HG02943 (cell line): Measurements from ENCODE around the gene SPSB2.

Experiments used
- ATAC-seq: cut with Tn5 transposase; IDR thresholded peaks from one replicate; pipeline ENCODE4 v1.9.1; 2021; ENCODE audit warnings: mild to moderate bottlenecking, low read depth, moderate library complexity; ENCODE audit not compliant: unreplicated experiment

The SPSB2 gene

DNA sequence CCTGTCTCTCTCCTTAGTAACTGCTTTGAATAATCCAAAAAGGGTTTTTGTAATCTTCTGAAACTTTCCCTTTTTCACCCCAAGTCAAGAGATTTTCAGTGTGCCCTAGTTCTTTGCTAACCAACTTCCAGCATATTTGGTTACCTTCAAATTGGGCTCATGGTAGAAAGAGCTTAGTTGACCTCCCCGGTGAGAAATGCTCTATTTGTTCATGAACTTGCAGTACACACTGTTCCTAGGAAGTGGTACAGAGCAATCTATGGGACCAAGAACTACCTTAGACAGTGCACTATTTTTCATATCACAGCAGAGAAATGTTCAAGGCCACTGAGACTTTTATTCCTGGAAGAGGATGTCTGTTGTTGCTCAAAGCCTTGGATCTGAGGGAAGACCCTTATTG, 19.5 kb downstream of the SPSB2 start:
- no peak for ATAC-seq

DNA sequence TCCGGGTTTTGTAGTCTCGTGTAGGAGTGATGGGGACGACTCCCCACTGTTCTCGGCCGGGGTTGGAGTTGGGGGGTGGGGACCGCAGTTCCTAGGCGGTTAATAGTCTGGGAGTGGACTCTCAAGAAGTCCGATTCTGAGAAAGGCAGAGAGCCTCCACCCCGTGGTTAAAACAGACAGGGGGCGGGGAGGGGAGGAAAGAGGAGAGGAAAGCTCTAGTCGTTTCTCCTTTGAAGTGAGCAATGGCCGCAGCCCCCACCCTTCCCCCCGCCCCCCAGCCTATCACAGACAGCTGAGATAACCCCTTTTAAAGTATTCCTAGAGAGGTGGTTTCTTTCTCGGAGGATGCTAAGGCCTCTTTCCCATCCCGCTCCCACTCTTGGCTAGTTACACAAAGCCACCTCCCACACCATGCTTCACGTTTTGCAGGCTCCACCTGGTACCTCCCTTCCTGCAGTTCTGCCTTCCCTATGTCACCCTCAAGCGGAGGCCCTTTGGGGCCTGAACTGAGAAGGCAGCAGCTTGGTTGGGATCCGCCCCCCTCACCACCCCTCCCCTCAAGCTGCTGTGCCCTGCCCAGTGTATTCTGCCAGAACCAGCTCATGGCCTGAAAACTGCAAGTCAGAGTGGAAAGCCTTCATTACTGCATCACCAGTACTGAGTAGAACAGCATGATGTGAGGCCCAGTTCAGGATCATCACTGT, 20.3 kb downstream of the SPSB2 start:
- ATAC-seq: no peak

DNA sequence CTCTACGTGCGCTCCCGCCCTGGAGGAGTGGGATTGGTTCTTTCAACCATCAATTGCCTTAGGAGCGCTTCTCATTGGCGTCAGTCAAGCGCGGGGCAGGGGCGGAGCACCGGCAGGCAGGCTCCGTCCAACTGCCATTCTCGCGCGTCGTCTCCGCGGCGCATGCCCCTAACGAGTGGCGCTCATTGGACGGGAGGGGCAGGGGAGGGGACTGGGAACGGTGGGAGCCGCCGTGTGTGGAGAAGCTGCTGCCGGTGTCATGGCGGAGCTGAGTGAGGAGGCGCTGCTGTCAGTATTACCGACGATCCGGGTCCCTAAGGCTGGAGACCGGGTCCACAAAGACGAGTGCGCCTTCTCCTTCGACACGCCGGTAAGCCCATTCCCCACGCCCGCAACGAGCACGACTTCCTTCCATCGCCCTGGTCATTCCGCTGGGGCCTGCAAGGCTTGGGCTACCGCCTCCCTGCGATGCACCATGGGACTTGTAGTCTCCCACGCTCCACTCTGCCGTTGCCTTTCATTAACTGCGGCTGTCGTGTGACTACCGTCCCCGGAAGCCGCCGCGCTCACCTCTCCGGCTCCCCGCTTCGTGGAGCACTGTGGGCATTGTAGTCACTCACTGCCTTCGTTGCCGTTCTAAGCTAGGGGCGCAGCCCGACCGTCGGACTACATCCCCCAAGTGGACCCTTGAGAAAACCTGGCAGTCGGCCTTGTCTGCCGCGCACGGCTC, 21.0 kb downstream of the SPSB2 start, which contains the start of gene USP5:
Gene USP5 (plus strand): TSS at position 230 of the 730 bp plus-strand sequence. CDS start 30 bp downstream, at position 260.
- peak; percentile 70 for ATAC-seq

DNA sequence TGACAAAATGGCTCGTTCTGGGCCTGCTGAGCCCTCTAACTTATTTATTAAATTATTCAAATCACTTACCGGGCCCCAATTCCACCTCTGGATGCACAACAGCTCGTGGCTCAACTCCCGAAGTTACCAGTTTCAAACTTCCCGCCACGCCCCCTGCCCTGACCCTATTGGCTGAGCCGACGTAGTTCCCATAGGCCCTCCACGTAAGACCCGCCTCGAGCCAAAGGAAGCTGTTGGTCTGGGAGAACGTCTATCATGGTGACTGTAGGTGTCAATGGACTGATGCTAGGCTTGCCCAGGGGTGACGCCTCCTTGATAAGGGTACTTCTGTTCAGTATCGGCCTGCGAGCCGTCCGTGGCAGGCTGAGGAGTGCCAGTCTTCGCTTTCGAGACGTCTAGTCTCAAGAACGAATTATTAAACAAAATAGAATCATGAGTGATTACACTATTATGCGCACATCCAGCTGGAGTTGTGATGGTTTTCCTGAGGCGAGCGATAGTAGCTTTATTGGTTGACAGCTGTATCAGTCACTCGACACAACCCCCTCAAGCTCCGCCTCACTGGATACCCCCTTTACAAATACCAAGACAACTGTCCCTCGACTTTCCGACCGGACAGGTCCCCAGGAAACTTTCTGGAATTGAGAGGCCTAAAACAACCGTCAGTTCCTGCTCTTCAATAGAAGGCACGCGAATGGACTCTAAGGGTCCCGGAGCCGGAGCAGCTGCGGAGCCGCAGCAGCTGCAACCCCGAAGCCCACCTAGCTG, 21.8 kb downstream of the SPSB2 start, which contains the start of gene CDCA3:
Gene CDCA3 (minus strand): TSS at position 134 of the 768 bp plus-strand sequence. CDS start 334 bp downstream, outside the sequence.
- ATAC-seq: peak; percentile 61

DNA sequence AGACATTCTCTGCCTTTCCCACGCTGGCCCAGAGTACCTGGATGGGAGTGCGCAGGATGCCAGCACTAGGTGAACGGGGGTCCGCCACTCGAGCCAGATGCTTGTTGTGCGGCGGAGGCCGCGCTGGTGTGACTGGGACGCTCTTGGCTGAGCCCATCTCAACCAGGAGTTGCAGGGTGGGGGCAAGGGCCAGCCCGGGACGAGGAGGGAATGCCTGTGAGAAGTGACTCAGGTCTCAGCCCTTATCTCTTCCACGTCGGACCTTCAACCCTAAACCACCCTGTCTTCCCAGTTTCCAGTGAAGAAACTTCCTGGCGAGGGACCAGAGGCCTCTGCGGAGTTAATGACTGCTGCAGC, 22.3 kb downstream of the SPSB2 start:
- ATAC-seq: no peak

DNA sequence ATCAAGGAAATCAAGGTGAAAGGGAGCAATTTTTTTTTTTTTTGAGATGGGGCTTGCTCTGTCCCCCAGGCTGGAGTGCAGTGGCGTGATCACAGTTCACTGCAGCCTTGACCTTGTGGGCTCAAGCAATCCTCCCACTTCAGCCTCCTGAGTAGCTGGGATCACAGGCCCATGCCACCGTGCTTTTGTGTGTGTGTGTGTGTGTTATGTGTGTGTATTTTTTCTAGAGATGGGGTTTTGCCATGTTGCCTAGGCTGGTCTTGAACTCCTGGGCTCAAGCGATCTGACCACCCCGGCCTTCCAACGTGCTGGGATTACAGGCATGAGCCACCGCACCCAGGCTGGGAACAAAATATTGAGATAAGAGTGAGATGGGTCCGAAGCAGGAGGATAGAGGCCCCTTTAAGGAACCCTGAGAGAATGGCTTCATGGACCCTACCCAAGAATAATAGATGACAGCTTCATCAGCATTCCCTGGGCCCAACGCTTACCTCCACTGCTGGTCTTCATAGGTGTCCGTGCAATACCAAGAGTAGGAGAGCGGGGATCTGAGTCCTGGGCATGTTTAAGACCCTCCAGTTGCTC, 23.0 kb downstream of the SPSB2 start:
- ATAC-seq: no peak

DNA sequence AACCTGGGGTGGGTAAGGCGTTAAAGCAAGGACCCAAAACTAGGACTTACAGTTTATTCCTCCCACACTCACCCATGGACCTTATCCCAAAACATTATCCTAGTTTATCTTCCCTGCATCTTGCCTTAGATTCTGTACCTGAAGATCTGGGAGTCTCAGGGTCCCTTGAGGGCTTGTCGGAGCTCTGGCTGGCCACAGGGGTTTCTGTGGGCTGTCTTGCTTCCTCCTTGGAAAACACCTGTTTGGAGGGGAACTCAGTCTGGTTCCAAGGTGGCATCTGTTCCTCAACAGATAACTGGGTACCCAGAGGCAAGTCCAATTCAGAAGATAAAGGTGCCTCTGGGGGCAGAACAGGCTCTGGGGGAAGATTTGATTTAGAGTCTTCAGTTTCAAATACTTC, 23.7 kb downstream of the SPSB2 start:
- no peak for ATAC-seq

DNA sequence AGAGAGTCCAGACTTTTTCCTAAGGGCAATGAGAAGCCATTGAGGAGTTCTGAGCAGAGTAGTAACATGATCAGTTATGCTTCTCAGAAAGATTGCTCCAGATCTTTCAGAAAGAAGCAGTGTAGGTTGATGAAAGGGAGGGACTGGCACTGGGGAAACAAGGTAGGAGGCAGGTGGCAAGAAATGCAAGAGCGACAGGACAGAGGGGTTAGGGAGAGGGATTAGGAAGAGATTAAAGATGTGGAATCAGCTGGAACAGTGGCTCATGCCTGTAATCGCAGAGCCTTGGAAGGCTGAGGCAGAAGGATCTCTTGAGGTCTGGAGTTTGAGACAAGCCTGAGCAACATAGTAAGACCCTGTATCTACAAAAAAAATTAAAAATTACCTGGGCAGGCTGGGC, 25.4 kb downstream of the SPSB2 start:
- no peak for ATAC-seq

DNA sequence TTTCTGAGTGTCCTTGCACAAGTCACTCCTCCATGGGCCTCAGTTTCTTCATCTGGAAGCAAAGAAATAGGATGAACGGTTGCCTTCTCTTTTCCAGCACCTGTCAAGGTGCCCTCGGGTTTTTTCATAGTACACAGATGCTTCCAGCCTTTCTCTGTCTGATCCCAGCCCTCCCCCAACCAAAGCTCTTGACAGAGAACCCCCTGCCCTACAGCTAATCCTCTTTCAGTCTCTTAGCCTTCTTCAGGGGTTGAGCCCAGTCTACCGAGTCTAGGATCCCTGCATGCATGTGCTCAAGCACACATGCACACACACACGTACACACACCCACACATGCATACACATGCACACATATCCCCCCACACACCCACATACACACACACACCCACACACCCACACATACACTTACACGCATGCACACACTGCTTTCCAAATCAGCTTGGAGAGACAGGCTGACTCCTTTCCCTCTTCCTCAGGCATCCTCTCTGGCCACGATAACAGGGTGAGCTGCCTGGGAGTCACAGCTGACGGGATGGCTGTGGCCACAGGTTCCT, 26.7 kb downstream of the SPSB2 start:
- no peak for ATAC-seq

DNA sequence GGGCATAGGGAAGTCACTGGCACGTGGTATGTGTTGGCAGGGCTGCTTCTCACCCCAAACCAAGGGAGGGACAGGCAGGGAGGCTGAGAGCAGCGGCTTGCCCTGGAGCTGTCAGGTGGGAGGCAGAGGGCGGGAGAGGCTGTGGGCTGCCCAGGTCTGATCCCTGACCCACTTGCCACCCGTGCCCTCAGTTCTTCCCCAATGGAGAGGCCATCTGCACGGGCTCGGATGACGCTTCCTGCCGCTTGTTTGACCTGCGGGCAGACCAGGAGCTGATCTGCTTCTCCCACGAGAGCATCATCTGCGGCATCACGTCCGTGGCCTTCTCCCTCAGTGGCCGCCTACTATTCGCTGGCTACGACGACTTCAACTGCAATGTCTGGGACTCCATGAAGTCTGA, 27.7 kb downstream of the SPSB2 start:
- ATAC-seq: no peak

DNA sequence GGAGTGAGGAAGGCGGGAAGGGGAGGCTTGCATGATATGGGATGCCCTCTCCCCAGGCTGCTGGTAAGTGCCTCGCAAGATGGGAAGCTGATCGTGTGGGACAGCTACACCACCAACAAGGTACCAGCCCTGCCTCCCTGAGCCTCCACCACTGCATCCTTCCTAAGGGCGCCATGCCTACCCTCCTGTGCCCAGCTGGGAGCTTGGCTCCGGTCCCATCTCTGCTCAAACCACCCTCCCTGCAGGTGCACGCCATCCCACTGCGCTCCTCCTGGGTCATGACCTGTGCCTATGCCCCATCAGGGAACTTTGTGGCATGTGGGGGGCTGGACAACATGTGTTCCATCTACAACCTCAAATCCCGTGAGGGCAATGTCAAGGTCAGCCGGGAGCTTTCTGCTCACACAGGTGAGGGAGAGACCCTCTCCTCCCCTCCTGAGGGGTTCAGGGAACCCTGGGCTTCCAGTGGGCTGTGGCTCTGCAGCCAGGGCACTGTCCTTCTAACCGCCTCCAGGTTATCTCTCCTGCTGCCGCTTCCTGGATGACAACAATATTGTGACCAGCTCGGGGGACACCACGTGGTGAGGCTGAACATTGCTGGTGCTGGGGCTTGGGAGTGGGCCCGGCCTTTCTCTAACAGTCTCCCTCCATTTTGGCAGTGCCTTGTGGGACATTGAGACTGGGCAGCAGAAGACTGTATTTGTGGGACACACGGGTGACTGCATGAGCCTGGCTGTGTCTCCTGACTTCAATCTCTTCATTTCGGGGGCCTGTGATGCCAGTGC, 29.8 kb downstream of the SPSB2 start:
- no peak for ATAC-seq

DNA sequence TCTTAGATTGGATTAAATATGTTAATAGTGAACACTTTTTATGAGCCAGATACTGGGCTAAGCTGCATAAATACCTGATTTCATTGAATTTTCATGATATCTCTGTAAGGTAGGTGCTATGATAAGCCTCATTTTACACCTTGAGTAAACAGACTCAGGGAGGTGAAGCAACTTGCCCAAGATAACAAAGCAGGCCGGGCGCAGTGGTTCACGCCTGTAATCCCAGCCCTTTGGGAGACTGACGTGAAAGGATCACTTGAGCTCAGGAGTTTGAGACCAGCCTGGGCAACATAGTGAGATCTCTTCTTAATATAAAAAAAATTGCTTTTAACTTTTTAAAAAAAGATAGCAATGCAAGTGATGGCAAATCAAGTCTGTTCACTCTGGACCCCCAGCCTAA, 31.0 kb downstream of the SPSB2 start:
- no peak for ATAC-seq

DNA sequence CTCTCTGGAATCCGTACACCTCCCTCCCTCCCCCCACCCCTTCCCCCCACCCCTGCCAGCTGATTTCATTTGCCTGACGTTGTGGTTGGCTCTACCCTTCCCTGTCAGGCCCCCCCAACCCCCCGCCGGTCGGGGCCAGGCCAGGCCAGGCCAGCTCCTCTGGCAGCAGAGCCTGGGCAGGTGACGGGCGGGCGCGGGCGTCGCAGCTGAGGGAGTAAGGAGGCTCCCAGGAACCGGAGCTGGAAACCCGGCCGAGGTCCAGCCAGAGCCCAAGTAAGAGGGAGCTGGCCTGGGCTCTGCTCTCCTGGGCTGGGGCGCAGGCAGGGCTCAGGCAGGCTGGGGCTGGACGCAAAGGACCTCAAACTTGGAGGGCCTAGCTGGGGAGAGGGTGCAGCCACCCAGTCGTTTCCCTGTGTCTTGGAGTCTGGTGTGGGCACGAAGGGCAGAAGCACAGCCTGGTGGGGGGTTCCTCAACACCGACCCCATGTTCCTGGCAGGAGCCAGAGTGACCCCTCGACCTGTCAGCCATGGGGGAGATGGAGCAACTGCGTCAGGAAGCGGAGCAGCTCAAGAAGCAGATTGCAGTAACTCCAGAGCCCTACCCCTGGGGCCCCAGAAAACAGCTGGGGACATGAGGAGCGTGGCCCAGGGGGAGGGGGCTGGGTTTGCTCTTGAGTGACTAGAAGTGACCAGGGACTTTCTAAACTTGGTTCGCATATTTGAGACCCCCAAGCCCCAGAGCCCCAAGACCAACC, 32.2 kb downstream of the SPSB2 start, which contains the start of gene GNB3:
Gene GNB3 (plus strand): TSS at position 165 of the 755 bp plus-strand sequence. CDS start 363 bp downstream, at position 528.
- no peak for ATAC-seq

DNA sequence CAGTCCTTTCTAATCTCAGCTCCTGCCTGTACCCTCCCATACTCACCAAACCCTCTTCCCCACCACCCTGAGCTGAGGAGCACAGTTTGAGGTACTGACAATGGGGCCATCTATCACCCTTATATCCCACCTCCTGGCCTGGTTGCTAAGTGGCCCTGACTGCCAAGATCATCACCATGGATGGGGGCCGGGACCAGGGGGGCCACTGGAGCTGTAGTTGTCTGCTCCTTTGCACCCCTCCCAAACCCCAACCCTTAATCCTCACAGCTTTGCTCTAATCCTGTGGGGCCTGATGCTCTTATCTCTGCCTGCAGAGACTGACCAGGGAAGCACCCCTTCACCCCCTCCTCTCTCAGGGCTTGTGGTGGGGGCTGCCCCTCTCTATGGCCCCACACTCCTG, 32.8 kb downstream of the SPSB2 start:
- no peak for ATAC-seq

DNA sequence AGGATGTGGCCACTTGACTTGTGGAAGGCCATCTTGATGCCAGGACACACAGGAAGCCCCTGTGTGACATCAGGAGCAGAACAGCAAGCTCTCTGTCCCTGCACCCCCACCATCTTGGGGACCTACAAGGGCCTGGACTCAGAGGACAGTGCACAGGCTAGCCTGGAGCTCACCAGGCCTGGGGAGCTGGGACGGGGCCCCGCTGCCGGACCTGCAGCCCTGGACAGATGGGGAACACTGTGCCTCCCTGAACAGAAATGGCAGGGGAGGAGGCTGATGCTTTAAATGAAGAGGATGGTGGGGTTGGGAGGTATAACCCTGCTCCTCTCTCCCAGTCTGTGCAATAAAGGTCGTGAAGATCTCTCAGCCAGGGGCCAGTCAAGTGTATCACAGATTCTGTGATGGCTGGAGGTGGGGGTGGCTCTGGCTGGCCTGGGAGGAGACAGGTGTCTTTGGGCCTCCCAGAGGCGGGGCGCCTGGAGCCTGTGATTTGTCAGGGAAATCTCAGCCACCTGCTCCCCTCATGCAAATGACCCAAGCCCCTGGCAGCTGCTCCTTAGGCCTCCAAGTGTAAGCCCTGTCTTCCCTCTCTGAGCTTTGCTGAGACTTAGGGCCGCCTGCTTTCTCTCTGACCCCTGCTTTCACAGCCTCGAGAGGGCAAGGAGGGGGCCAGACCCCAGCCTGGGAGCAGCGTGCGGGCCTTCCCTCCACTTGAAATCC, 33.5 kb downstream of the SPSB2 start:
- ATAC-seq: peak; percentile 68

DNA sequence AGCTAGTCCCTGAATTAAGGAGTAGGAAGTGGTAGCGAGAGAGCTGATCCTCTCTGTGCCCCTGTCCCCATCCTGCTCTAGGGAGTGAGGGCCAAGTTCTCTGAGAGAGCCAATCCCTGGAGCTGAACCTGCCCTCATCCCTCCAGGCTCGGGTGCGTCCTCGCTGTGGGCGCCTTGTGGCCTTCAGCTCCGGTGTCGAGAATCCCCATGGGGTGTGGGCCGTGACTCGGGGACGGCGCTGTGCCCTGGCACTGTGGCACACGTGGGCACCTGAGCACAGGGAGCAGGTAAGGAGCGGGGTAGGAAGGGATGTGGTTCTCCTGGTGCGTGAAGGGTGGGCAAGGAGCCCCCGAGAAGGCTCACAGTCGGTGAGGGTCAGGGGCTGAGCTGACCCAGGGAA, 34.2 kb downstream of the SPSB2 start:
- no peak for ATAC-seq

DNA sequence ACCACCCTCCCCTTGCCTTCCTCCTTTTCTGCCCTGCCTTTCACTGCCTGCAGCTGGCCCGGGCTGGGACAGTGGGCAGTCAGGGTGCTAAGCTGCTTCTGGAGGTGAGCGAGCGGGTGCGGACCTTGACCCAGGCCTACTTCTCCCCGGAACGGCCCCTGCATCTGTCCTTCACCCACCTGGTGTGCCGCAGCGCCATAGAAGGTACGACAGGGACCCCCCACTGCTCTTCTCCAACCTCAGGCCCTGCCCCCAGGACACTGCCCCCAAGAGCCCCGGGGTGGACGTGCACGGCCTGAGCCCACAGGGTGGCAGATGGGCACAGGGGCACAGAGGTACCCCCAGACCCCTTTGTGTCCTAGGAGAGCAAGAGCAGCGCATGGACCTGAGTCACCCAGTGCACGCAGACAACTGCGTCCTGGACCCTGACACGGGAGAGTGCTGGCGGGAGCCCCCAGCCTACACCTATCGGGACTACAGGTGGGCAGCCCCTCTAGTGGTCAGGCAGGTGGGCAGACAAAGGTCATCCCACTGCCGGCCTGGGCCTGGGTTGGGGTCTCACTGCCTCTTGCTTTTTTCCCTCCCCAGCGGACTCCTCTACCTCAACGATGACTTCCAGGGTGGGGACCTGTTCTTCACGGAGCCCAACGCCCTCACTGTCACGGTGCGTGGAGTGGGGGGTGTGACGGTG, 35.6 kb downstream of the SPSB2 start:
- ATAC-seq: no peak

DNA sequence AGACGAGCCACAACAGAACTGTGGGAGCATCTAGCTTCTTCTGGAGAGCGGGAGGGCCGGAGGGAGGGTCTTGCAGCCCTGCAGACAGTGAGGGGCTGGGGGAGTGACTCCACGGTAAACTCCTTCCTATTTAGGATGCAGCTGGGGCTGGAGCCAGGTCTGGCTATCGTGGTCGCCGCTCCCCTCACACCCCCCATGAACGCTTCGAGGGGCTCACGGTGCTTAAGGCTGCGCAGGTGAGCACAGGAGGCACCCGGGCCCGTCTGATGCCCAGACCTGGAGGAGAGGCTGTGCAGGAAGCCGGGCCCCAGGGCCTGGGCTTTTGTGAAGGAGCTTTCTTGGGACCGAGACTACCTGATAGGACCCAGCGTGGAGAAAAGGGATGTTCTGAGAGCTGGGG, 36.3 kb downstream of the SPSB2 start:
- no peak for ATAC-seq
